PFSK-1 (cell line): ENCODE measurements around the gene AKR7A3.

Source experiments
- POLR2AphosphoS5 ChIP-seq: IDR thresholded peaks from 2 replicates; pipeline ENCODE4 v1.6.1; 2012; ENCODE audit warnings: low read depth, mild to moderate bottlenecking, control low read depth, low read length, moderate library complexity
- REST ChIP-seq, 2 experiments: IDR thresholded peaks; 2 replicates each; pipeline versions ENCODE4 v1.6.1 to v1.8.0; 2011 to 2012; ENCODE audit warnings: low read depth in 2 of 2, low read length in 2 of 2, control low read depth in 1 of 2, inconsistent platforms in 1 of 2, mild to moderate bottlenecking in 1 of 2, moderate library complexity in 1 of 2; ENCODE audit not compliant: insufficient read depth in 1 of 2
- SIN3A ChIP-seq: IDR thresholded peaks from 2 replicates; pipeline ENCODE4 v1.6.1; 2012; ENCODE audit warnings: mild to moderate bottlenecking, low read length, moderate library complexity, borderline replicate concordance; ENCODE audit not compliant: insufficient read depth
- TAF1 ChIP-seq: IDR thresholded peaks from 2 replicates; pipeline ENCODE4 v1.6.1; 2012; ENCODE audit warnings: low read length, control low read depth, borderline replicate concordance; ENCODE audit not compliant: insufficient read depth

- TF ChIP-seq TAF1 (no peak), REST (IDR thresholded peaks at IDR 0.05; ENCODE audit: insufficient read depth in 1 of 2, low read depth in 2 of 2, low read length in 2 of 2) (no peak), POLR2AphosphoS5 (no peak), SIN3A (no peak)
Observed at GRCh38 chr1:19324665-19324990, 36.1 kb upstream of the AKR7A3 start.
